ENCODE data around the gene USP53.

USP53 gene

GRCh38 chr4:119286377-119287002 is 74.0 kb downstream of the USP53 start:
- Histone ChIP-seq H3K4me3 (no peak overlapping the region), H3K9ac (ENCODE audit: insufficient read length) (peak overlapping the region; percentile 25), H3K36me3 (ENCODE audit: insufficient read depth, low read length) (no peaks in the 10 kb centered on the region), H3K27ac (no peak overlapping the region), H3K9me3 (ENCODE audit: low read depth, low read length) (no peaks in the 10 kb centered on the region)
- peak; percentile 53 for DNase-seq (ENCODE audit: low read depth, low spot score)
- TF ChIP-seq EZH2 (IDR thresholded peaks at IDR 0.05) (no peak), FOXP2 (optimal IDR thresholded peaks at IDR 0.05; ENCODE audit: control extremely low read depth, extremely low read length, insufficient read depth) (no peak), POLR2AphosphoS5 (IDR thresholded peaks at IDR 0.05; ENCODE audit: borderline replicate concordance, low read depth, low read length) (no peak)

DNA sequence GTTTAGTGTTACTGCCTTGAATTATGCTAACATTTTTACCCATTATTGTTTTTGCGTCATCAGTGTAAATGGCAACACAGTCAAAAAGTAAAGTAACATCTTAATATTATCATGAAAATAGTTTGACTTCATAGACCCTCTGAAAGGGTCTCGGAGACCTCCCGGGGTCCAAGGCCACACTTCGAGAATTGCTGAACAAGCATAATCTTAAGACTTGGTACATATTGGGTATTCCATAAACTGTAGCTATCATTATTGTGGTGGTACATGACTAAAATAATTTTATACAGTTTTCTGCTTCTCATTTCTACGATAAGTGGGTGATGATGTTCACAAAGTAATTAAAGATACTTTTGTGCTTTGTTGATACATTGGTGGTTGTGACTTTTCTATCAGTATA is 76.8 kb downstream of the USP53 start:
- no peak overlapping the region for H3K9ac ChIP-seq (ENCODE audit: insufficient read length)
- no peaks in the 10 kb centered on the region for H3K9me3 ChIP-seq (ENCODE audit: low read depth, low read length)
- DNase-seq (ENCODE audit: low read depth, low spot score): no peak
- no peak overlapping the region for H3K4me3 ChIP-seq
- H3K36me3 ChIP-seq (ENCODE audit: insufficient read depth, low read length): no peaks in the 10 kb centered on the region
- TF ChIP-seq FOXP2 (optimal IDR thresholded peaks at IDR 0.05; ENCODE audit: control extremely low read depth, extremely low read length, insufficient read depth): no peak
- TF ChIP-seq EZH2 (IDR thresholded peaks at IDR 0.05): no peak
- TF ChIP-seq POLR2AphosphoS5 (IDR thresholded peaks at IDR 0.05; ENCODE audit: borderline replicate concordance, low read depth, low read length): no peak
- no peak overlapping the region for H3K27ac ChIP-seq

GRCh38 chr4:119290598-119290997 is 78.1 kb downstream of the USP53 start:
- Histone ChIP-seq H3K9me3 (ENCODE audit: low read depth, low read length) (no peaks in the 10 kb centered on the region), H3K27ac (no peak overlapping the region), H3K36me3 (ENCODE audit: insufficient read depth, low read length) (no peaks in the 10 kb centered on the region), H3K4me3 (no peak overlapping the region), H3K9ac (ENCODE audit: insufficient read length) (no peak overlapping the region)
- no peak for DNase-seq (ENCODE audit: low read depth, low spot score)
- TF ChIP-seq POLR2AphosphoS5 (IDR thresholded peaks at IDR 0.05; ENCODE audit: borderline replicate concordance, low read depth, low read length) (no peak), FOXP2 (optimal IDR thresholded peaks at IDR 0.05; ENCODE audit: control extremely low read depth, extremely low read length, insufficient read depth) (no peak), EZH2 (IDR thresholded peaks at IDR 0.05) (no peak)

- H3K36me3 ChIP-seq (ENCODE audit: insufficient read depth, low read length): peaks cover 21% of the 10 kb centered on the region
- DNase-seq (ENCODE audit: low read depth, low spot score): no peak
- TF ChIP-seq POLR2AphosphoS5 (IDR thresholded peaks at IDR 0.05; ENCODE audit: borderline replicate concordance, low read depth, low read length) (no peak), FOXP2 (optimal IDR thresholded peaks at IDR 0.05; ENCODE audit: control extremely low read depth, extremely low read length, insufficient read depth) (no peak), EZH2 (IDR thresholded peaks at IDR 0.05) (no peak)
These were observed 83.8 kb downstream of the USP53 start for GRCh38 chr4:119296356-119296755.

DNA sequence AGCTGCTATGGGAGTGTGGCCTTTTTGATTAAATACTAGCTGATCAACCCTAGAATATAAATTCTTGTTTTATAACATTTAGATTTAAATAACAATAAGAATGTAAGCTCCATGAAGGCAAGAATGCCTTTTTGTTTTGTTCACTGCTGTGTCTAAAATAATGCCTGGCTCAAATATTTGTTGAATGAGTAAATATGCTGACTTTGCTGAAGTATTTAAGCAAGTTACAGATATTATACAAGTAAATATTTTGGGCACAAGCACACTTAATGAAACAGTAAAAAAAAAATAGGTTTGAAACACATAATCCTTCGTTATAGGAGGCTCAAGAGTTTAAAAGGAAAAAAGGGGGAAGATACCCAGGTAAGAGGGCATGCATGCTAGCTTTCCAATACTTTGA is 85.3 kb downstream of the USP53 start:
- Histone ChIP-seq H3K9ac (ENCODE audit: insufficient read length) (no peak overlapping the region), H3K27ac (no peak overlapping the region), H3K9me3 (ENCODE audit: low read depth, low read length) (no peaks in the 10 kb centered on the region), H3K36me3 (ENCODE audit: insufficient read depth, low read length) (peaks cover 21% of the 10 kb centered on the region), H3K4me3 (no peak overlapping the region)
- TF ChIP-seq POLR2AphosphoS5 (IDR thresholded peaks at IDR 0.05; ENCODE audit: borderline replicate concordance, low read depth, low read length): no peak
- no peak for DNase-seq (ENCODE audit: low read depth, low spot score)

More at GRCh38 chr4:119296356-119296755, 83.8 kb downstream of the USP53 start:
- Histone ChIP-seq H3K27ac (no peak overlapping the region), H3K9me3 (ENCODE audit: low read depth, low read length) (no peaks in the 10 kb centered on the region), H3K9ac (ENCODE audit: insufficient read length) (no peak overlapping the region), H3K4me3 (no peak overlapping the region)

- Histone ChIP-seq H3K9ac (ENCODE audit: insufficient read length) (peak overlapping the region; percentile 86), H3K27ac (no peak overlapping the region), H3K4me3 (peak overlapping the region; percentile 98), H3K36me3 (ENCODE audit: insufficient read depth, low read length) (peaks cover 21% of the 10 kb centered on the region), H3K9me3 (ENCODE audit: low read depth, low read length) (no peaks in the 10 kb centered on the region)
- no peak for DNase-seq (ENCODE audit: low read depth, low spot score)
- no peak for TF ChIP-seq POLR2AphosphoS5 (IDR thresholded peaks at IDR 0.05; ENCODE audit: borderline replicate concordance, low read depth, low read length)
- TF ChIP-seq EZH2 (IDR thresholded peaks at IDR 0.05): no peak
- no peak for TF ChIP-seq FOXP2 (optimal IDR thresholded peaks at IDR 0.05; ENCODE audit: control extremely low read depth, extremely low read length, insufficient read depth)
These were observed 86.8 kb downstream of the USP53 start for GRCh38 chr4:119299260-119299671.

- Histone ChIP-seq H3K27ac (no peak overlapping the region), H3K9me3 (ENCODE audit: low read depth, low read length) (no peaks in the 10 kb centered on the region), H3K36me3 (ENCODE audit: insufficient read depth, low read length) (peaks cover 21% of the 10 kb centered on the region), H3K4me3 (peak overlapping the region; percentile 98), H3K9ac (ENCODE audit: insufficient read length) (peak overlapping the region; percentile 86)
- DNase-seq (ENCODE audit: low read depth, low spot score): no peak
- TF ChIP-seq POLR2AphosphoS5 (IDR thresholded peaks at IDR 0.05; ENCODE audit: borderline replicate concordance, low read depth, low read length) (no peak), EZH2 (IDR thresholded peaks at IDR 0.05) (no peak), FOXP2 (optimal IDR thresholded peaks at IDR 0.05; ENCODE audit: control extremely low read depth, extremely low read length, insufficient read depth) (no peak)
These were observed 87.2 kb downstream of the USP53 start for GRCh38 chr4:119299741-119300100.

GRCh38 chr4:119300101-119300978 is 87.8 kb downstream of the USP53 start:
- peak overlapping the region; percentile 98 for H3K4me3 ChIP-seq
- no peak overlapping the region for H3K27ac ChIP-seq
- TF ChIP-seq FOXP2 (optimal IDR thresholded peaks at IDR 0.05; ENCODE audit: control extremely low read depth, extremely low read length, insufficient read depth): peak; percentile 40
- TF ChIP-seq EZH2 (IDR thresholded peaks at IDR 0.05): no peak
- TF ChIP-seq POLR2AphosphoS5 (IDR thresholded peaks at IDR 0.05; ENCODE audit: borderline replicate concordance, low read depth, low read length): peak; percentile 87
- peak overlapping the region; percentile 86 for H3K9ac ChIP-seq (ENCODE audit: insufficient read length)
- peaks cover 21% of the 10 kb centered on the region for H3K36me3 ChIP-seq (ENCODE audit: insufficient read depth, low read length)
- no peak for DNase-seq (ENCODE audit: low read depth, low spot score)
- H3K9me3 ChIP-seq (ENCODE audit: low read depth, low read length): no peaks in the 10 kb centered on the region

All from SK-N-MC (cell line).